Panc1 (cell line): ENCODE results near the gene DDB1.

Experiments used
- POLR2AphosphoS5 ChIP-seq: IDR thresholded peaks from 2 replicates; pipeline ENCODE4 v1.6.1; 2012; ENCODE audit warnings: mild to moderate bottlenecking, low read depth, low read length, moderate library complexity
- SIN3A ChIP-seq: IDR thresholded peaks from 2 replicates; pipeline ENCODE4 v1.6.1; 2012; ENCODE audit warnings: low read depth, mild to moderate bottlenecking, low read length, moderate library complexity, borderline replicate concordance; ENCODE audit not compliant: insufficient read depth
- TCF7L2 ChIP-seq: IDR thresholded peaks from 2 replicates; pipeline ENCODE4 v1.6.1; 2011; ENCODE audit warnings: mild to moderate bottlenecking, low read depth, low read length, inconsistent platforms
- TF ChIP-seq, protein P1 (sequence below): fragments of 450-650 bp; IDR thresholded peaks from 2 replicates; pipeline ENCODE4 v1.5.1; 2017; ENCODE audit warnings: mild to moderate bottlenecking
- TF ChIP-seq, protein P2 (sequence below), 2 experiments: IDR thresholded peaks; 2 replicates each; pipeline ENCODE4 v1.6.1; 2011 to 2012; ENCODE audit warnings: low read depth in 2 of 2, control low read depth in 1 of 2, low read length in 1 of 2, mild to moderate bottlenecking in 1 of 2, moderate library complexity in 1 of 2; ENCODE audit not compliant: insufficient read depth in 1 of 2

DNA sequence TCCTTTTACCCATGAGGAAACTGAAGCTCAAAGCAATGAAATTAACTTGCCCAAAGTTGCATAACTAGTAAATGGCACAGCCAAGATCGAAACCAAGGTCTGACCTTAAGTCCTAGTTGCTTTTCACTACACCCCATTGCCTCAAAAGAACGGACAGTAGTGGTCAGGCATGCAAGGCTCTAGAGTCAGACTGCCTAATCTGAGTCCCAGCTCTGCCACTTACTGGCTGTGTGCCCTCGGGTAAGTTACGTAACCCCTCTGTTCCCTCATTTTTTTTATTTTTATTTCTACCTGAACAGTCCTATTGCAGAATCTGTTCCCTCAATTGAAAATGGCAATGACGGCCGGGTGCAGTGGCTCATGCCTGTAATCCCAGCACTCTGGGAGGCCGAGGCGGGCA is 19.1 kb upstream of the DDB1 start:
- TF ChIP-seq, protein P1, sequence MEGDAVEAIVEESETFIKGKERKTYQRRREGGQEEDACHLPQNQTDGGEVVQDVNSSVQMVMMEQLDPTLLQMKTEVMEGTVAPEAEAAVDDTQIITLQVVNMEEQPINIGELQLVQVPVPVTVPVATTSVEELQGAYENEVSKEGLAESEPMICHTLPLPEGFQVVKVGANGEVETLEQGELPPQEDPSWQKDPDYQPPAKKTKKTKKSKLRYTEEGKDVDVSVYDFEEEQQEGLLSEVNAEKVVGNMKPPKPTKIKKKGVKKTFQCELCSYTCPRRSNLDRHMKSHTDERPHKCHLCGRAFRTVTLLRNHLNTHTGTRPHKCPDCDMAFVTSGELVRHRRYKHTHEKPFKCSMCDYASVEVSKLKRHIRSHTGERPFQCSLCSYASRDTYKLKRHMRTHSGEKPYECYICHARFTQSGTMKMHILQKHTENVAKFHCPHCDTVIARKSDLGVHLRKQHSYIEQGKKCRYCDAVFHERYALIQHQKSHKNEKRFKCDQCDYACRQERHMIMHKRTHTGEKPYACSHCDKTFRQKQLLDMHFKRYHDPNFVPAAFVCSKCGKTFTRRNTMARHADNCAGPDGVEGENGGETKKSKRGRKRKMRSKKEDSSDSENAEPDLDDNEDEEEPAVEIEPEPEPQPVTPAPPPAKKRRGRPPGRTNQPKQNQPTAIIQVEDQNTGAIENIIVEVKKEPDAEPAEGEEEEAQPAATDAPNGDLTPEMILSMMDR, result no peak
- no peak for TF ChIP-seq POLR2AphosphoS5
- TF ChIP-seq SIN3A, result no peak
- TF ChIP-seq TCF7L2, result no peak
- TF ChIP-seq, protein P2, sequence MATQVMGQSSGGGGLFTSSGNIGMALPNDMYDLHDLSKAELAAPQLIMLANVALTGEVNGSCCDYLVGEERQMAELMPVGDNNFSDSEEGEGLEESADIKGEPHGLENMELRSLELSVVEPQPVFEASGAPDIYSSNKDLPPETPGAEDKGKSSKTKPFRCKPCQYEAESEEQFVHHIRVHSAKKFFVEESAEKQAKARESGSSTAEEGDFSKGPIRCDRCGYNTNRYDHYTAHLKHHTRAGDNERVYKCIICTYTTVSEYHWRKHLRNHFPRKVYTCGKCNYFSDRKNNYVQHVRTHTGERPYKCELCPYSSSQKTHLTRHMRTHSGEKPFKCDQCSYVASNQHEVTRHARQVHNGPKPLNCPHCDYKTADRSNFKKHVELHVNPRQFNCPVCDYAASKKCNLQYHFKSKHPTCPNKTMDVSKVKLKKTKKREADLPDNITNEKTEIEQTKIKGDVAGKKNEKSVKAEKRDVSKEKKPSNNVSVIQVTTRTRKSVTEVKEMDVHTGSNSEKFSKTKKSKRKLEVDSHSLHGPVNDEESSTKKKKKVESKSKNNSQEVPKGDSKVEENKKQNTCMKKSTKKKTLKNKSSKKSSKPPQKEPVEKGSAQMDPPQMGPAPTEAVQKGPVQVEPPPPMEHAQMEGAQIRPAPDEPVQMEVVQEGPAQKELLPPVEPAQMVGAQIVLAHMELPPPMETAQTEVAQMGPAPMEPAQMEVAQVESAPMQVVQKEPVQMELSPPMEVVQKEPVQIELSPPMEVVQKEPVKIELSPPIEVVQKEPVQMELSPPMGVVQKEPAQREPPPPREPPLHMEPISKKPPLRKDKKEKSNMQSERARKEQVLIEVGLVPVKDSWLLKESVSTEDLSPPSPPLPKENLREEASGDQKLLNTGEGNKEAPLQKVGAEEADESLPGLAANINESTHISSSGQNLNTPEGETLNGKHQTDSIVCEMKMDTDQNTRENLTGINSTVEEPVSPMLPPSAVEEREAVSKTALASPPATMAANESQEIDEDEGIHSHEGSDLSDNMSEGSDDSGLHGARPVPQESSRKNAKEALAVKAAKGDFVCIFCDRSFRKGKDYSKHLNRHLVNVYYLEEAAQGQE (IDR thresholded peaks at IDR 0.05; ENCODE audit: insufficient read depth in 1 of 2, low read depth in 2 of 2, low read length in 1 of 2), result no peak
